Esophagus muscularis mucosa (tissue), 4 donors: Measurements from ENCODE around the gene CPA2. TPM values are rescaled to one million over a fixed set of nuclear protein-coding genes. Genes with fewer than 3 reads are reported as not detected.

Source experiments
- DNase-seq: peaks from one replicate; pipeline ENCODE4 v3.0.0-alpha.2; 2017; ENCODE audit errors: extremely low spot score
- H3K27ac ChIP-seq, 4 donors: fragments of 200-600 bp; sonication (generic); replicated peaks in 1 of 4; 1 replicate in 3 of 4; 2 replicates in 1 of 4; pipeline ENCODE4 v1.5.1; 2016 to 2019; ENCODE audit warnings: mild to moderate bottlenecking in 1 of 4
- H3K27me3 ChIP-seq, 4 donors: fragments of 200-600 bp; sonication (generic); one replicate each; pipeline versions ENCODE4 v1.5.1 to v1.6.0; 2016 to 2019
- H3K36me3 ChIP-seq, 4 donors: fragments of 200-600 bp; sonication (generic); one replicate each; pipeline ENCODE4 v1.5.1; 2016 to 2019
- H3K4me1 ChIP-seq, 4 donors: fragments of 200-600 bp; sonication (generic); one replicate each; pipeline ENCODE4 v1.5.1; 2016 to 2019
- H3K4me3 ChIP-seq, 4 donors: fragments of 200-600 bp; sonication (generic); 1 replicate in 2 of 4; 2 replicates in 2 of 4; pipeline ENCODE4 v1.5.1; 2016 to 2019; ENCODE audit warnings: mild to moderate bottlenecking in 4 of 4, moderate library complexity in 1 of 4
- H3K9me3 ChIP-seq, 4 donors: fragments of 200-600 bp; sonication (generic); 1 replicate in 3 of 4; 2 replicates in 1 of 4; pipeline ENCODE4 v1.5.1; 2016 to 2019
- EP300 ChIP-seq: sonication (generic); formaldehyde crosslinking; IDR thresholded peaks from one replicate; pipeline ENCODE4 v1.6.1; 2017; ENCODE audit warnings: antibody characterized with exemption
- POLR2A ChIP-seq: fragments of 450-650 bp; IDR thresholded peaks from one replicate; pipeline ENCODE4 v1.6.1; 2017; ENCODE audit warnings: antibody characterized with exemption, moderate library complexity, mild to moderate bottlenecking, low read depth
- POLR2AphosphoS5 ChIP-seq, 2 donors: sonication (generic); formaldehyde crosslinking; IDR thresholded peaks; one replicate each; pipeline ENCODE4 v1.6.1; 2017; ENCODE audit warnings: antibody characterized with exemption in 2 of 2
- WGBS: methylation state at CpG from one replicate; pipeline ENCODE4 v1.1.5; 2018; 5-methylcytosine and 5-hydroxymethylcytosine counted together
- intact Hi-C: fragments of 100-400 bp; cut with DNase I; formaldehyde crosslinking; loops from one replicate; pipeline ENCODE4 v1.15.1; 2023
- total RNA-seq, 4 donors: library from RNA; depleted of rRNA; stranded (reverse); fragments of >200 nt; gene quantifications; one replicate each; pipeline versions ENCODE4 v1.1.0 to v1.2.1, GENCODE V29; 2016
- TF ChIP-seq, protein P1 (sequence below), 3 experiments: fragments of 200-600 bp in 2 of 3; fragments of 450-650 bp in 1 of 3; sonication (generic) in 2 of 3; IDR thresholded peaks; one replicate each; pipeline ENCODE4 v1.5.1; 2017 to 2019; ENCODE audit warnings: antibody characterized with exemption in 3 of 3, mild to moderate bottlenecking in 2 of 3, moderate library complexity in 1 of 3

Gene CPA2
- total RNA-seq, 4 donors from 2014 or later: not detected

DNA sequence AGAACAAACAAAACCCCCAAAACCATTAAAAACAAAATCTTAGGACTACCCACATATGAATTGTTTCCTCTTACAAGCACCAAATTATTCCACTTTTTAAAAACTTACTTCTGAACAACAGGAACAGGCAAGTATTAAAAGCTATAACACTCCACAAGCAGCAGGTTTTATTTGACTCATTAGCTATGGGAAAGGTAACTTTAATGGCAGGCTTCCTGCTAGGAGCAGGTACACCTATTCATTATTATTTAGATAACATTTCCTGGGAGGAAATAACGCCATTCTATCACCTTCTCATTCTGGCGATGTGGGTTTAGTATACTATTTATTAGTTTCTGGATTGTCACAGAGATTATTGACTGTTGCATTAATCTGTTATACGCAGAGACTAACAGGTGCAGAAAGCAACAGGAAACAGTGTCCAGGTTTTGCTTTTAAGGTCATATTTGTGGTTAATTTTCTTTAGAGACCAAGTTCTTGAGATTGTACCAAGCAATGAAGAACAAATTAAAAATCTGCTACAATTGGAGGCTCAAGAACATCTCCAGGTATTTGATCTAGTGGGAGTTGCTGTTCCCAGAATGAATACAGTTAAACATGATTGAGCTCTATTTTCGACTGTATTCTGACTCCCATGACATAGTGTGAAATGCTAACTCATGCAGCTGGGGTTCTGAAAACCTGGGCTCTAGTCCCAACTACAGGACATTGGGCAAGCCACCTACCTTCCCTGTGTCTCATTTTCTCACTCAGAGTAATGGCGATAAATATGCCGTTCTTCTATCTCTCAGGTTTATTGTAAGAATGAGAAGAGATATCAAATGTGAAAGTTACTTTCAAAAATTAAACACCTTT, 2.0 kb downstream of the CPA2 start:
- Histone ChIP-seq H3K27me3 (no peaks in the 10 kb centered on the region), H3K4me3 (no peak overlapping the region), H3K9me3 (no peaks in the 10 kb centered on the region), H3K27ac (no peak overlapping the region), H3K4me1 (peaks cover 0 to 18% (median 14%) of the 10 kb centered on the region in 4 donors), H3K36me3 (no peaks in the 10 kb centered on the region)
- TF ChIP-seq, protein P1, sequence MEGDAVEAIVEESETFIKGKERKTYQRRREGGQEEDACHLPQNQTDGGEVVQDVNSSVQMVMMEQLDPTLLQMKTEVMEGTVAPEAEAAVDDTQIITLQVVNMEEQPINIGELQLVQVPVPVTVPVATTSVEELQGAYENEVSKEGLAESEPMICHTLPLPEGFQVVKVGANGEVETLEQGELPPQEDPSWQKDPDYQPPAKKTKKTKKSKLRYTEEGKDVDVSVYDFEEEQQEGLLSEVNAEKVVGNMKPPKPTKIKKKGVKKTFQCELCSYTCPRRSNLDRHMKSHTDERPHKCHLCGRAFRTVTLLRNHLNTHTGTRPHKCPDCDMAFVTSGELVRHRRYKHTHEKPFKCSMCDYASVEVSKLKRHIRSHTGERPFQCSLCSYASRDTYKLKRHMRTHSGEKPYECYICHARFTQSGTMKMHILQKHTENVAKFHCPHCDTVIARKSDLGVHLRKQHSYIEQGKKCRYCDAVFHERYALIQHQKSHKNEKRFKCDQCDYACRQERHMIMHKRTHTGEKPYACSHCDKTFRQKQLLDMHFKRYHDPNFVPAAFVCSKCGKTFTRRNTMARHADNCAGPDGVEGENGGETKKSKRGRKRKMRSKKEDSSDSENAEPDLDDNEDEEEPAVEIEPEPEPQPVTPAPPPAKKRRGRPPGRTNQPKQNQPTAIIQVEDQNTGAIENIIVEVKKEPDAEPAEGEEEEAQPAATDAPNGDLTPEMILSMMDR (IDR thresholded peaks at IDR 0.05): no peak
- no peak for TF ChIP-seq POLR2AphosphoS5 (IDR thresholded peaks at IDR 0.05)
- no peak for TF ChIP-seq EP300
- no peak for TF ChIP-seq POLR2A
- 84% methylated on average over 6 of the region's 6 CpGs for WGBS
- intact Hi-C loops: no loop called here
- no peak for DNase-seq

DNA sequence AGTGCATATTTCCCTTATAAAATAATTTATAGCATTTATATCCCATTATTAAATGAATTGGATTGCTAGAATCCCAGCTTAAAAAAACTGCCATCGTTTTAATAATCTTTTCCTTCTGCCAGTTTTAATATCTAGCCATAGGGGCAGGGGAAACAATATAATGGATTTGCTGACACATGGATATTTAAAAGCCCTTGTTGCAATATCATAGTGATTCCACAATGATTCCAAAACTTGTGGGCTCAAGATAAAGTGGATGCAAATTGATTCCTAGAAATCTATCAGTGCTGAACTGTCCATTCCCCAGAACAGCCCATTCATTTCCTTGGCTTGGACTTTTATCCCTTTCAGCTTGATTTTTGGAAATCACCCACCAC, 2.6 kb downstream of the CPA2 start:
- H3K27me3 ChIP-seq: no peaks in the 10 kb centered on the region
- no peak overlapping the region for H3K27ac ChIP-seq
- H3K36me3 ChIP-seq: no peaks in the 10 kb centered on the region
- TF ChIP-seq POLR2AphosphoS5 (IDR thresholded peaks at IDR 0.05) (no peak), EP300 (no peak), POLR2A (no peak)
- TF ChIP-seq, protein P1 (IDR thresholded peaks at IDR 0.05): no peak
- H3K4me3 ChIP-seq: no peak overlapping the region
- DNase-seq: no peak
- H3K4me1 ChIP-seq: peaks cover 0 to 23% (median 20%) of the 10 kb centered on the region in 4 donors
- WGBS: 80% methylated on average over 1 of the region's 1 CpG
- H3K9me3 ChIP-seq: no peaks in the 10 kb centered on the region
- intact Hi-C loops: no loop called here

DNA sequence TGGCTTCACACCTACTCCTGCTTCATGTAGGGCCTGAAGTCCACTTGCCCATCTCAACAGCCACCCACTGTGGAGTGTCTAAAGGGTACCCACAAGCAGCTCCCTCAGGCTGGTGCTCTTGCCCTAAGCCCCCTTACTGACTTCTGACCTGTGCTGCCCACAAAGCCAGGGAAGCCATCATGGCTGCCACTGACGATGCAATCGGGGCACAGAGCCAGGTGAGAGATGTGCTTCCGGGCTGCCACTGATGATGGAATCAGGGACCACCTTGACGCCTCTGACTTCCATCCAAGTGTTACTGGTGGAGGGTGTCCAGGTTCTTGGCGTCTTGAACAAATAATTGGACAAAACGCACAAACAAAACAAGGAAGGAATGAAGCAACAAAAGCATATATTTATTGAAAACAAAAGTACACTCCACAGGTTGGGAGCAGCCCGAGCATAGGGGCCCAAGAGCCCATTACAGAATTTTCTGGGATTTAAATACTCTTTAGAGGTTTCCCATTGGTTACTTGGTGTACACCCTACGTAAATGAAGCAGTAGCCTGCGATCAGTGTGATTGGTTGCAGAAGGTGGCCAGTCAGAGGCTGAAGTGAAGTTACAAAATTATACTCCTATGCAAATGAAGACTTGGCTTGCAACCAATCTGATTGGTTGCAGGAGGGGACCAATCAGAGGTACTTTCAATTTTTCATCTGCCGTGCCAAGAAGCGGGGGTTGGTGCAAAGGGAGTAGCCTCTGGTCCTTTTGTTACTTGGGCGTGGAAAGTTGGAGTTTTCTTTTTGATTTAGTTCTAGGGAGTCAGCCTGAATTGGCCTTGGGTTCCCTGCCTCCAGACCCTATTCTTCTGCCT, 4.5 kb downstream of the CPA2 start:
- no peak overlapping the region for H3K4me3 ChIP-seq
- TF ChIP-seq POLR2AphosphoS5 (IDR thresholded peaks at IDR 0.05): no peak
- TF ChIP-seq, protein P1 (IDR thresholded peaks at IDR 0.05): no peak
- no peak for TF ChIP-seq POLR2A
- TF ChIP-seq EP300: no peak
- H3K4me1 ChIP-seq: peaks cover 0 to 24% (median 20%) of the 10 kb centered on the region in 4 donors
- no peaks in the 10 kb centered on the region for H3K36me3 ChIP-seq
- no peaks in the 10 kb centered on the region for H3K9me3 ChIP-seq
- WGBS: 91% methylated on average over 12 of the region's 12 CpGs
- no peaks in the 10 kb centered on the region for H3K27me3 ChIP-seq
- DNase-seq: no peak
- intact Hi-C loops: no loop called here
- no peak overlapping the region for H3K27ac ChIP-seq

DNA sequence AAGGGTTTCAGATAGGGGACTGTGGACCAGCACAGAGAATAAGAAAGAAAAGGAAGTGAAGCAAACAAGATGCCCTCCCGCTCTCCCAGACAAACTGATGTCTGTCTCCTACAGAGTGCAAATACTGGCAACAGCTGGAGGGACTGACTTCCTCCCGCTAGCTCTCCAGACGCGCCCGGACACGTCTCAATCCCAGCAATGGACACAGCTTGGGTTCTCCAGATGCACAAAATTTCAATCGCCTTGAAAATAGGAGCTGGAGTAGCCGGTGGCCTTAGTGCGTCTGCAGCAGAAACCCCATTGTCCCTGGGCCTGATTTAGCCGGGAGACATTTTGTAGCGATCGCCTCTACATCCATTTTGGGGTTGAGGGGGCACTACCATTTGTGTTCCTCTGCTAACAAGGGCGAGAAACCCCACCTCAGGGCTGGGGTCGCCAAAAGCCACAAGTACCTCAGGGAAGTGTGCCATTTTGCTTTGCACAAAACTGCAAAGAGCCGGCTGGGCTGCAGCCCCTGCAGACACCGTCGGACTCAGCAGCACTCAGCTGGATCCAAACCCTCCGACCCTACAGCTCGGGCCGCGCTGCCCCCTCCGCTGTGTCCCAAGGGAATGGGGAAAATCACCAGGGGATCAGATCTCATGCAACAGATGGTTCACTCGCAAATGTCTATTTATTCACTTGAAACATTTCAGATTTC, 5.9 kb downstream of the CPA2 start:
- no peak for TF ChIP-seq POLR2A
- TF ChIP-seq, protein P1 (IDR thresholded peaks at IDR 0.05): no peak
- TF ChIP-seq POLR2AphosphoS5 (IDR thresholded peaks at IDR 0.05): no peak
- no peak for TF ChIP-seq EP300
- Histone ChIP-seq H3K9me3 (no peaks in the 10 kb centered on the region), H3K4me3 (peak overlapping the region; percentile 34 to 41 (median 39)), H3K4me1 (peaks cover 0 to 24% (median 20%) of the 10 kb centered on the region in 4 donors), H3K27me3 (no peaks in the 10 kb centered on the region), H3K36me3 (no peaks in the 10 kb centered on the region), H3K27ac (peak overlapping the region in 1 of 4 donors; percentile 49)
- intact Hi-C loops: no loop called here
- 60% methylated on average over 23 of the region's 23 CpGs for WGBS
- DNase-seq: peak; percentile 77
